C4-2B (cell line): ENCODE data around the gene FASTKD2.
A peak's percentile ranks its signal among the peaks of the same experiment; 100 is the strongest.

Experiments used
- H3K27ac ChIP-seq: fragments of 450-650 bp; 2 replicates; pipeline ENCODE4 v1.5.1; 2017
- ZFX ChIP-seq: fragments of 450-650 bp; IDR thresholded peaks from 2 replicates; pipeline ENCODE4 v1.6.1; 2017
- TF ChIP-seq, protein P1 (sequence below): fragments of 450-650 bp; conservative IDR thresholded peaks from 2 replicates; pipeline ENCODE4 v1.5.1; 2017; ENCODE audit warnings: mild to moderate bottlenecking

The FASTKD2 gene

DNA sequence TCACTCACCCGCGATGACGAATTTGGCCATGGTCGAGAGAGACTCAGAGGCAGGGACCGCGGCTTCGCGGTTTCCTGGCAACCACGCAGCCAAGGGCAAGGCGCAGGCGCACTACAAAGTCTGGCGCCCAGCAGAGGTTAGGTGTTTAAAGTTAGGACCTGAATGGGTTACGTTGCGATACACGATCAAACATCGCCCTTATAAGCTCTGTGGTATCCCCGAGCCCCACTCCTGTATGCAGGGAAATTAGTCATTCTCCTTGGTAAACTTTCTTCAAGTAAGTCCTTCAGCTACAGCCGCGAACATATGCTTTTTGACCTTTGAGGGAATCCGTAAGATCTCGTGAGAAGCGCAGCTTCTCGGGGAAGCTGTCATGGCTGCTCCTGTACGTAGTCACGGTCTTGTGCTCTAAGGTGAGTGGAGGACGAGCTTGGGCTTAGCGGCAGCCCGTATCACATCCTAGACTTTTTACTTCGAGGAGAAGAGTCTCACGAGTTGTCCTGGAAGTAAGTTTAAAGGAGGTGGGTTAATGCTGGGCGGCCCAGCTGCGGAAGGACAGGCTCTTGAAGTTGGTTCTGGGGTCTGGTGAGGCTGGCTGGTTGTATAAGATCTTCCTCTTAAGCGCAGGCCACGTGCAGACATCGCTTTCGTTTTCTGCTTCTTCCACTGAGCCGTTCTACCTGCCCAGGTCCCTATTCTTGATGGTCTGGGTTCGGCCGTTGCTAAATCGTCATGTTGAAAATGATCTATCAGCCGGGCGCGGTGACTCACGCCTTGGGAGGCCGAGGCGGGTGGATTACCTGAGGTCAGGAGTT lies at the start of gene FASTKD2, which contains the start of gene MDH1B:
TSS of gene FASTKD2 (plus strand) at position 365 of the 815 bp plus-strand sequence. CDS start 1,088 bp downstream, outside the sequence.
TSS of gene MDH1B (minus strand) at position 87 of the 815 bp plus-strand sequence. CDS start at position 30, 57 bp downstream.
- TF ChIP-seq ZFX, result peak; percentile 31; the same call in 1 of the 2 replicates
- TF ChIP-seq, protein P1, sequence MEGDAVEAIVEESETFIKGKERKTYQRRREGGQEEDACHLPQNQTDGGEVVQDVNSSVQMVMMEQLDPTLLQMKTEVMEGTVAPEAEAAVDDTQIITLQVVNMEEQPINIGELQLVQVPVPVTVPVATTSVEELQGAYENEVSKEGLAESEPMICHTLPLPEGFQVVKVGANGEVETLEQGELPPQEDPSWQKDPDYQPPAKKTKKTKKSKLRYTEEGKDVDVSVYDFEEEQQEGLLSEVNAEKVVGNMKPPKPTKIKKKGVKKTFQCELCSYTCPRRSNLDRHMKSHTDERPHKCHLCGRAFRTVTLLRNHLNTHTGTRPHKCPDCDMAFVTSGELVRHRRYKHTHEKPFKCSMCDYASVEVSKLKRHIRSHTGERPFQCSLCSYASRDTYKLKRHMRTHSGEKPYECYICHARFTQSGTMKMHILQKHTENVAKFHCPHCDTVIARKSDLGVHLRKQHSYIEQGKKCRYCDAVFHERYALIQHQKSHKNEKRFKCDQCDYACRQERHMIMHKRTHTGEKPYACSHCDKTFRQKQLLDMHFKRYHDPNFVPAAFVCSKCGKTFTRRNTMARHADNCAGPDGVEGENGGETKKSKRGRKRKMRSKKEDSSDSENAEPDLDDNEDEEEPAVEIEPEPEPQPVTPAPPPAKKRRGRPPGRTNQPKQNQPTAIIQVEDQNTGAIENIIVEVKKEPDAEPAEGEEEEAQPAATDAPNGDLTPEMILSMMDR, result no peak
- peak within 1 kb of the TSS; percentile 93 for H3K27ac ChIP-seq

GRCh38 chr2:206716623-206717022 lies 48.8 kb upstream of the FASTKD2 start:
- TF ChIP-seq, protein P1, result no peak
- TF ChIP-seq ZFX, result no peak
- H3K27ac ChIP-seq, result no peak overlapping the region

DNA sequence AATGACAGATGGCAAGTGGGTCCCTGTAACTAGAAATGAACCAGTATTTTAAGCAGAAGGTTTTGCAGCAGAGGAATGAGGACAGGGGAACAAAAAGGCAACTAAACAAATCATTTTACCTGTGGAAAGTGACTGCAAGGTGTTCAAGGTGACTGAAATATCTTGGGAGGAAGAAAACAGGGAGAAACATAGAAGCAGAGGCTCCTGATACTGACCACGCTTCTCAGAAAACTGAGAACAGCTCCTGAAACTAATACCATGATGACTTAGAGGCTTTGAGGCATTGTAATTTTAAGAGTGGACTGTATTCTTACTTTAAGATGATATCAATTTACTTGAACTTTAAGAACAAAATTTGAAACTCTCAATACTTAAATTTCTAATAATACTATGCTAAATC lies 47.1 kb upstream of the FASTKD2 start, which contains the start of gene DYTN:
TSS of gene DYTN (minus strand) at position 101 of the 400 bp plus-strand sequence. CDS start 117 bp downstream, outside the sequence.
- H3K27ac ChIP-seq, result no peak within 1 kb of the TSS
- TF ChIP-seq ZFX, result no peak
- TF ChIP-seq, protein P1, result no peak

- no peak for TF ChIP-seq ZFX
- TF ChIP-seq, protein P1, result no peak
Measured at GRCh38 chr2:206721256-206721920, 44.0 kb upstream of the FASTKD2 start.

DNA sequence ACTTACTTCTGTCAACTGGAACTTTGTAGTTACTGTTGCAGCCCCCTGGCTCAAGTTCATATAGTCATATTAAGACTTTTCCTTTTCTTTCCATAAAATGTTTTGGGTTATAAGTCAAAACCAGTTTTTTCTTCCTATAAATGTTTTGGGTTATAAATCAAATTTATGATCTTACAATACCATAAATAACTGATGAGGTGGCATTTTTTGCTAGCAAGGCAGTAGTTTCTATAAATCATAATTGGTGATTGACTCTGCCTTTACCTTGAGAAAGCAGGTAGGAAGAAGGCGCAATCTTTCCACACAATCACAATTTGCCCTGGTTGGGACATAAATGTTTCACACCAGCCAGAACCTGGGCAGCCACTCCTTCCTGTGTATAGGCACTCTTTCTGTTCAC lies 42.1 kb upstream of the FASTKD2 start:
- TF ChIP-seq, protein P1, result no peak
- no peak for TF ChIP-seq ZFX
- no peak overlapping the region for H3K27ac ChIP-seq

More at GRCh38 chr2:206721256-206721920, 44.0 kb upstream of the FASTKD2 start:
- no peak overlapping the region for H3K27ac ChIP-seq

DNA sequence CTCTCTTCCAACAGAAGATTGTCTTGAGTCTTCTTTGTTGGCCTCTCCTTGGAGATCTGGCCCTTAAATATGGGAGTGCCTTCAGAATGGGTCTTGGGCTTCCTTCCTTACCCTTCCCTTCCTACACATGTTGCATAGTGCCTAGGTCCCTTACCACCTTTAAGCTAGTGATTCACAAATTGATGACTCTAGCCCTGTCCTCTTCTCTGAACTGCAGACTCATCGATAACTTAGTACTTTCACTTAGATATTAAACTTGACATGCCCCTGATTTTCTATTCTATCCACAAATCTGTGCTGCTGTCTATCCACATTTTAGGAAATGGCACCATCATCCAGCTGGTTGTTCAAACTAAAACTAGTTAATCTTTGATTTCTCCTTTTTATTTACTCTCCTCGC lies 38.1 kb upstream of the FASTKD2 start:
- TF ChIP-seq, protein P1, result no peak
- no peak for TF ChIP-seq ZFX
- no peak overlapping the region for H3K27ac ChIP-seq
